Activated CD8-positive, alpha-beta T cell treated with anti-CD3 and anti-CD28 coated beads for 36 hours (primary cell): ENCODE data around the gene ATP1B3. TPM values are rescaled to one million over a fixed set of nuclear protein-coding genes. Genes with fewer than 3 reads are reported as not detected.

Experiments used
- ATAC-seq: fragments of 200-7000 bp; cut with Tn5 transposase; one replicate; pipeline ENCODE4 v1.10.0; 2021; ENCODE audit warnings: mild to moderate bottlenecking, moderate library complexity
- CTCF ChIA-PET: fragments of 350-600 bp; sonication (Branson Sonifier 250); formaldehyde crosslinking; loops from one replicate; lab custom pipeline; 2021; ENCODE audit warnings: antibody characterized with exemption; lab: Charles Lee
- POLR2A ChIA-PET: fragments of 350-600 bp; sonication (Branson Sonifier 250); formaldehyde crosslinking; loops from one replicate; lab custom pipeline; 2021; ENCODE audit warnings: antibody characterized with exemption; lab: Charles Lee
- DNase-seq: peaks from one replicate; pipeline ENCODE4 v3.0.0-alpha.2; 2020
- H3K27ac Mint-ChIP-seq: one replicate; pipeline ENCODE4 v1.8.0; 2021; ENCODE audit warnings: mild to moderate bottlenecking, mixed read lengths
- H3K27me3 Mint-ChIP-seq: one replicate; pipeline ENCODE4 v1.8.0; 2021; ENCODE audit warnings: mixed read lengths
- H3K36me3 Mint-ChIP-seq: one replicate; pipeline ENCODE4 v1.8.0; 2021; ENCODE audit warnings: low read depth, mixed read lengths
- H3K4me1 Mint-ChIP-seq: one replicate; pipeline ENCODE4 v1.8.0; 2021; ENCODE audit warnings: low read depth, mixed read lengths
- H3K4me3 Mint-ChIP-seq: one replicate; pipeline ENCODE4 v1.8.0; 2021; ENCODE audit warnings: mild to moderate bottlenecking, moderate library complexity, mixed read lengths
- H3K9me3 Mint-ChIP-seq: one replicate; pipeline ENCODE4 v1.8.0; 2021; ENCODE audit warnings: mixed read lengths
- intact Hi-C: fragments of 100-400 bp; cut with micrococcal nuclease; formaldehyde crosslinking; loops from one replicate; pipeline ENCODE4 v1.10.0; 2022
- total RNA-seq, 2 experiments: library from RNA; stranded (reverse); gene quantifications; one replicate each; pipeline ENCODE4 v1.2.3, GENCODE V29; 2021
- TF ChIP-seq, protein P1 (sequence below): fragments of 200-600 bp; IDR thresholded peaks from one replicate; pipeline ENCODE4 v1.8.0; 2022; ENCODE audit warnings: antibody characterized with exemption, mild to moderate bottlenecking

ATP1B3 gene
- total RNA-seq, 2 experiments from 2014 or later: 127 to 134 TPM

DNA sequence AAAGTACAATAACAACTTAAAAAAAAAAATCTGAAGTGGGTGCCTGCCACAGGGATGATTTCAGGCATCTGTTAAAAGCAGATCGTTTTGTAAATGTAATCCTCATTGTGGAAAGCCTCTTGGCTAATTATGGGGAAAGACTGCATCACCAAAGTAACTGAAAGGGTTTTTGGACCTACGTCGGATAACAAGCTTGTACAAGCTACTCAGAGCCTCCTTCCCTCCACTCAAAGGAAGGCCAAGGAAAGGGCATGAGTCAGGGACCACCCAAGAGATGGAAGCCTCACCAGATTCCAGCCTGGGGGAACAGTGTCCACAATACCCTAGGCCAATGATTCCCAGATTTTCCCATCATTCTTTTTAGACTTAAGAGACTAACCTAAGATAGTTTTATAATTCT is 84.3 kb downstream of the ATP1B3 start:
- ChIA-PET POLR2A (interaction anchor here (1.1 kb wide), 1 partner anchor 184 kb away, joined by 3 read pairs; no protein-coding TSS in a partner anchor), CTCF (interaction anchor here (1.1 kb wide), 1 partner anchor 322 kb away, joined by 3 read pairs; no protein-coding TSS in a partner anchor)
- intact Hi-C loops: loop anchor here (5.0 kb wide), 1 partner anchor 322 kb away; no protein-coding TSS in a partner anchor
- Mint-ChIP-seq H3K36me3 (no peaks in the 10 kb centered on the region), H3K27ac (no peak overlapping the region), H3K4me3 (no peak overlapping the region), H3K9me3 (no peaks in the 10 kb centered on the region), H3K4me1 (no peaks in the 10 kb centered on the region), H3K27me3 (no peaks in the 10 kb centered on the region)
- DNase-seq (no peak), ATAC-seq (no peak)
- TF ChIP-seq, protein P1, sequence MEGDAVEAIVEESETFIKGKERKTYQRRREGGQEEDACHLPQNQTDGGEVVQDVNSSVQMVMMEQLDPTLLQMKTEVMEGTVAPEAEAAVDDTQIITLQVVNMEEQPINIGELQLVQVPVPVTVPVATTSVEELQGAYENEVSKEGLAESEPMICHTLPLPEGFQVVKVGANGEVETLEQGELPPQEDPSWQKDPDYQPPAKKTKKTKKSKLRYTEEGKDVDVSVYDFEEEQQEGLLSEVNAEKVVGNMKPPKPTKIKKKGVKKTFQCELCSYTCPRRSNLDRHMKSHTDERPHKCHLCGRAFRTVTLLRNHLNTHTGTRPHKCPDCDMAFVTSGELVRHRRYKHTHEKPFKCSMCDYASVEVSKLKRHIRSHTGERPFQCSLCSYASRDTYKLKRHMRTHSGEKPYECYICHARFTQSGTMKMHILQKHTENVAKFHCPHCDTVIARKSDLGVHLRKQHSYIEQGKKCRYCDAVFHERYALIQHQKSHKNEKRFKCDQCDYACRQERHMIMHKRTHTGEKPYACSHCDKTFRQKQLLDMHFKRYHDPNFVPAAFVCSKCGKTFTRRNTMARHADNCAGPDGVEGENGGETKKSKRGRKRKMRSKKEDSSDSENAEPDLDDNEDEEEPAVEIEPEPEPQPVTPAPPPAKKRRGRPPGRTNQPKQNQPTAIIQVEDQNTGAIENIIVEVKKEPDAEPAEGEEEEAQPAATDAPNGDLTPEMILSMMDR: no peak

DNA sequence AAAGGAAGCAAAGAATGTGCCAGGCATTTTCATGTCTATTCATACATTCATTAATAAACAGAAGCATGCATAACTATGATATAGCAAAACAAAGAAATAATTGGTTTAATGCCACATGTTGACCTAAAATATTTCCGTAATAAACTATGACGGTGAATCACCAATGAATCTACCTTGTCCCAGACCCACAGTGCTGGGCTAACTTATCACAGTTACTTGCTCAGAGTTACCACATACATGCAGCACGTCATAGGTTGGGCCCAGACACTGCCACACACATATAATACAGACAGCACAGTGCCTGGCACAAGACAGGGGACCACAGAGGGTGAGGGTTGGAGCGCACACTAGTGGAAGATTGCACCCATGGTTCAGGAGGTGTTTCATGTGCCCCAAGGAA is 86.9 kb downstream of the ATP1B3 start:
- H3K27me3 Mint-ChIP-seq: no peaks in the 10 kb centered on the region
- DNase-seq (no peak), ATAC-seq (no peak)
- ChIA-PET POLR2A (no interaction called here), CTCF (interaction anchor here (0.6 to 1.6 kb wide), 6 partner anchors 9 to 385 kb away, joined by 3 to 8 read pairs (median 4); no protein-coding TSS in a partner anchor)
- no peaks in the 10 kb centered on the region for H3K4me1 Mint-ChIP-seq
- intact Hi-C loops: loop anchor here (5.0 kb wide), 1 partner anchor 319 kb away; no protein-coding TSS in a partner anchor
- no peaks in the 10 kb centered on the region for H3K36me3 Mint-ChIP-seq
- no peaks in the 10 kb centered on the region for H3K9me3 Mint-ChIP-seq
- TF ChIP-seq, protein P1: no peak
- no peak overlapping the region for H3K4me3 Mint-ChIP-seq
- H3K27ac Mint-ChIP-seq: no peak overlapping the region

DNA sequence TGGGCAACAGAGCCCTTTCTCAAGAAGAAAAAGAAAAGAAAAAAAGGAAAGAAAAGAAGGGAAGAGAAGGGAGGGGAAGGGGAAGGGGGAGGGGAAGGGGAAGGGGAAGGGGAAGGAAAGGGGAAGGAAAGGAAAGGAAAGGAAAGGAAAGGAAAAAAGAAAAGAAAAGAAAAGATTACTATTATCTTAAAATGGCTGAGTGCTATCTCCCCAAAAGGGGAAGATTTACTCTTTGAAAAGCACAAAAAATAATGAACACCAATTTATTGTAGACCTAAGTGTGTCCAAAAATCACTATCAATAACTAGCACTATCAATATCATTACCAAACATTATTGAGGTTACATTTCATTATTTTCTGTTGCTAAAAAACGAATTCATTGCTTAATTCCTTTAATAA is 89.0 kb downstream of the ATP1B3 start:
- Mint-ChIP-seq H3K4me1 (no peaks in the 10 kb centered on the region), H3K27ac (no peak overlapping the region), H3K36me3 (no peaks in the 10 kb centered on the region), H3K27me3 (no peaks in the 10 kb centered on the region), H3K4me3 (no peak overlapping the region), H3K9me3 (no peaks in the 10 kb centered on the region)
- POLR2A ChIA-PET: no interaction called here
- ATAC-seq: no peak
- CTCF ChIA-PET: no interaction called here
- no peak for DNase-seq
- intact Hi-C loops: no loop called here
- TF ChIP-seq, protein P1: no peak

DNA sequence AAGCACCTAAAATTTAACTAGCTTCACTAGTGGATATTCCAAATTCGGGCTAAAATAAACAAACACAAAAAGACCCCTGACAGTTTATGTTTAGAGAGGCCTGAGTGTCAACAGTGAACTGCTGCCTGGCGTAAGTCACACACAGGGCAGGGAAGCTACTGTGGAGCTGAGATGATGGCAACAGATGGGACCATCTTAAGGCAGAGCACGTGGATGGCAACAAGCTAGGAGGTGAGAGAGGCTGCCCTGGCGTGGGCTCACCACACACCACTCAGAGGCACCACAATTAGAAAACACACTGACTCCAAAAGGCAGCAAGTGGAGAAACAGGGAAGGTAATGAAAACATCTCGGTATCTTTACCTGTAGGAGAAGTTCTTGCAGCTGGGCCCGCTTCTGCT is 93.3 kb downstream of the ATP1B3 start:
- ATAC-seq: no peak
- Mint-ChIP-seq H3K36me3 (no peaks in the 10 kb centered on the region), H3K27me3 (no peaks in the 10 kb centered on the region), H3K27ac (no peak overlapping the region), H3K9me3 (no peaks in the 10 kb centered on the region), H3K4me1 (no peaks in the 10 kb centered on the region), H3K4me3 (no peak overlapping the region)
- ChIA-PET CTCF (interaction anchor here (0.6 kb wide), 1 partner anchor 240 kb away, joined by 3 read pairs; no protein-coding TSS in a partner anchor), POLR2A (no interaction called here)
- TF ChIP-seq, protein P1: no peak
- DNase-seq: no peak
- intact Hi-C loops: no loop called here

DNA sequence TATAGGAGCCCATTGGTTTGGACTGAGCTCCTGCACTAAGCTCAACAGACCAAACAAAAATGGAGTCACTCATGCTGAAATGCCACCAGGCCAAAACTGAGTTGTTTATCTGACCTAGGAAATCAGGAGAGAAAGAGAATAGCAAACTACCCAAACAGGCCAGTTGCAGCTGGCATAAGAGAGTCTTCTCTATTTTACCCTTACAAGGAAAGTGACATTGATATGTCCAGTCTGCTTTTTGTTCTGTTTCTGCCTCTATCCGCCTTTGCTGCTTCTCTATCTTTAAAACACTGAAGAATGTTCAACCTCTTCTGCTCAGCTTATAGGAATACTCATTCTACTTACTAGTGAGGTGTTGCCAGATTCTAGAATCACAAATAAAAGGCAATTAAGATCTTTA is 95.1 kb downstream of the ATP1B3 start:
- Mint-ChIP-seq H3K36me3 (no peaks in the 10 kb centered on the region), H3K27me3 (no peaks in the 10 kb centered on the region), H3K4me1 (no peaks in the 10 kb centered on the region), H3K4me3 (no peak overlapping the region), H3K9me3 (no peaks in the 10 kb centered on the region), H3K27ac (no peak overlapping the region)
- intact Hi-C loops: no loop called here
- CTCF ChIA-PET: interaction anchor here (0.7 kb wide), 1 partner anchor 9 kb away, joined by 4 read pairs; no protein-coding TSS in a partner anchor
- TF ChIP-seq, protein P1: no peak
- POLR2A ChIA-PET: no interaction called here
- DNase-seq (no peak), ATAC-seq (no peak)
